PC-9 (cell line): ENCODE measurements around the gene BCAS3.

Experiments used
- EZH2 ChIP-seq: fragments of 200-600 bp; sonication (generic); IDR thresholded peaks from 2 replicates; pipeline ENCODE4 v1.8.0; 2017; ENCODE audit warnings: antibody characterized with exemption, low read depth
- TF ChIP-seq, protein P1 (sequence below): fragments of 200-600 bp; sonication (generic); conservative IDR thresholded peaks from 2 replicates; pipeline ENCODE4 v1.6.1; 2017; ENCODE audit warnings: mixed run types, antibody characterized with exemption, mild to moderate bottlenecking, moderate library complexity

DNA sequence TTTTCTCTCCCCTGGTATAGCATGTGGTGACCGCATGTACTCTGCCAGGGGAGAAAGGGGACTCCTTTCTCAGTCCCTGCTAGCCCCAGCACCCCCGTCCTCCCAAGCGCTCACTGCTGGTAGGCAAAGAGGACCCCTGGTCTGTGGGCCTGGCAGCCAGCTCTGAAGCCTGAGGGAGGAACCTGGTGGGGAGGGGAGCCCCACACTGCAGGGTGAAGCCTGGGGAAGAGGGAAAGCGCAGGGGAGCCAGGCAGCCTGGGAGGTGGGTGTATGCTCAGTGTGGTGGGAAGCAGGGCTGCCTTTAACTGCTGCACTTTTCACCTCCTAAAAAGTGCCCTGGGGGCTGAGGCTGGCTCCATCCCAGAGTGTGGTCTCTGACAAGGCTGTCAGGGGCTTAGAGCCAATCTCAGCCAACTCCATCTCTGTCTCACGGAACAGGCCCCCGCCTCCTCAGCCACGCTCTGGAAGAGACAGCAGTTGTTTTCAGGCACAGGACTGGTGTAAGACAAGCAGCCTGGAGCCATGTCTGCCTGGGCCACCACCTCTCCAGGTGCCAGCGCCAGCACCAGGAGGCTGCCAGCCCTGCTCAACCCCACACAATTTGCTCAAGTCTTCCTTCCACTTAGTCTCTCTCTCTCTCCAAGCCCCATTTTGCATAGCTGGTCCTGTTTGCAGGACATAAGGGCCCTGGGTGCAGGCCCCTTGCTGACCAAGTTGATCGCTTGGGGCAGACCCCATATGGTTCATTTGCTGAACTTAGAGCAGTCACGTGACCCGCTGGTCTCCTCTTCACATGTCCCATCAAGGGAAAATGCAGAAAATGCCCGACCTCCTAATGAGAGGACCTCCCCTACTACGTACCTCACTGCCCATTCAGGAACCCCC, 707.3 kb downstream of the BCAS3 start:
- TF ChIP-seq, protein P1, sequence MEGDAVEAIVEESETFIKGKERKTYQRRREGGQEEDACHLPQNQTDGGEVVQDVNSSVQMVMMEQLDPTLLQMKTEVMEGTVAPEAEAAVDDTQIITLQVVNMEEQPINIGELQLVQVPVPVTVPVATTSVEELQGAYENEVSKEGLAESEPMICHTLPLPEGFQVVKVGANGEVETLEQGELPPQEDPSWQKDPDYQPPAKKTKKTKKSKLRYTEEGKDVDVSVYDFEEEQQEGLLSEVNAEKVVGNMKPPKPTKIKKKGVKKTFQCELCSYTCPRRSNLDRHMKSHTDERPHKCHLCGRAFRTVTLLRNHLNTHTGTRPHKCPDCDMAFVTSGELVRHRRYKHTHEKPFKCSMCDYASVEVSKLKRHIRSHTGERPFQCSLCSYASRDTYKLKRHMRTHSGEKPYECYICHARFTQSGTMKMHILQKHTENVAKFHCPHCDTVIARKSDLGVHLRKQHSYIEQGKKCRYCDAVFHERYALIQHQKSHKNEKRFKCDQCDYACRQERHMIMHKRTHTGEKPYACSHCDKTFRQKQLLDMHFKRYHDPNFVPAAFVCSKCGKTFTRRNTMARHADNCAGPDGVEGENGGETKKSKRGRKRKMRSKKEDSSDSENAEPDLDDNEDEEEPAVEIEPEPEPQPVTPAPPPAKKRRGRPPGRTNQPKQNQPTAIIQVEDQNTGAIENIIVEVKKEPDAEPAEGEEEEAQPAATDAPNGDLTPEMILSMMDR, result no peak
- TF ChIP-seq EZH2, result no peak
